ENCODE results near the gene LCP2. TPM values are rescaled to one million over a fixed set of nuclear protein-coding genes. Genes with fewer than 3 reads are reported as not detected.

The LCP2 gene
- total and polyA plus RNA-seq, 2 of the 8 experiments (the other 6 are each of a cell fraction or from before 2014, with no cell fraction given): 0.26 to 0.33 TPM

DNA sequence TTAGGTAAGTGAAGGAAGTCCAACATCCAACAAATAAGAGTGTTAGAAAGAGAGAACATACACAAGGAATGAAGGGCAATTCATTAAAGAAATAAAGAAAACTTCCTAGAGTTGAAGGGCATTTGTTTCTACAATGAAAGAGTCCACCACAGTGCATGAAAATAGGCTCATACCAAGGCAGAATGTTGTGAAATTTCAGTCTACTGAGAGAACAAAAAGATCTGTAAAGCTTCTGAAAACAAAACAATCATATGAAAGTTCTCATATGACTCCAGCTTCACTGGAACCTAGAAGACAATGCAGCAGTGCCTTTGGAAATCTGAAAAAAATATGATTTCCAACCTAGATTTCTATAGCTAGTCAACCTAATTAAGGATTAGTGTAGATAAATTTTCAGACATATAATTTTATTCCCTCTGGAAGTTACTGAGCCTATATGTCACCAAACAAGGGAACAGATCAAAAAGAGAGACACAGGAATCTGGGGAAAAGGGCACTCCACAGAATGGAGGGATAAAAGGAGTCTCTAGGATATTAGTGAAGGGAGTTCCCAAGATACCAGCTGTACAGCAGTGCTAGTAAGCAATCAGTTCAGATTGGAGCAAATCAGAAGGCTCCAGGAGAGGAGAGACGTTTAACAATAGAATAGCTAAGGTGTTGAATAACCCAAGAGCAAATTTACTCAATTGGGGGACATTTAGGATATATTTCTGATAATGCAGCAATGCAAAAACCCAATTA, 59.0 kb downstream of the LCP2 start (continued):
- TF ChIP-seq ATF3 (IDR thresholded peaks at IDR 0.05; ENCODE audit: insufficient read depth, low read depth, low read length) (no peak), RNF2 (IDR thresholded peaks at IDR 0.05; ENCODE audit: borderline replicate concordance, low read depth, low read length, missing control alignments, poor library complexity, severe bottlenecking) (no peak), ASH2L (IDR thresholded peaks at IDR 0.05; ENCODE audit: low read length) (no peak), GABPA (IDR thresholded peaks at IDR 0.05; ENCODE audit: borderline replicate concordance, insufficient read depth, low read length) (no peak), TAF1 (IDR thresholded peaks at IDR 0.05; ENCODE audit: low read depth, low read length) (no peak)

Data from H1 (cell line).